GM19397 (cell line): Measurements from ENCODE around the gene SRPX.

ENCODE experiments used
- ATAC-seq: cut with Tn5 transposase; IDR thresholded peaks from one replicate; pipeline ENCODE4 v1.9.1; 2021; ENCODE audit warnings: mild to moderate bottlenecking, moderate library complexity; ENCODE audit not compliant: unreplicated experiment

Gene SRPX, protein sequence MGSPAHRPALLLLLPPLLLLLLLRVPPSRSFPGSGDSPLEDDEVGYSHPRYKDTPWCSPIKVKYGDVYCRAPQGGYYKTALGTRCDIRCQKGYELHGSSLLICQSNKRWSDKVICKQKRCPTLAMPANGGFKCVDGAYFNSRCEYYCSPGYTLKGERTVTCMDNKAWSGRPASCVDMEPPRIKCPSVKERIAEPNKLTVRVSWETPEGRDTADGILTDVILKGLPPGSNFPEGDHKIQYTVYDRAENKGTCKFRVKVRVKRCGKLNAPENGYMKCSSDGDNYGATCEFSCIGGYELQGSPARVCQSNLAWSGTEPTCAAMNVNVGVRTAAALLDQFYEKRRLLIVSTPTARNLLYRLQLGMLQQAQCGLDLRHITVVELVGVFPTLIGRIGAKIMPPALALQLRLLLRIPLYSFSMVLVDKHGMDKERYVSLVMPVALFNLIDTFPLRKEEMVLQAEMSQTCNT

DNA sequence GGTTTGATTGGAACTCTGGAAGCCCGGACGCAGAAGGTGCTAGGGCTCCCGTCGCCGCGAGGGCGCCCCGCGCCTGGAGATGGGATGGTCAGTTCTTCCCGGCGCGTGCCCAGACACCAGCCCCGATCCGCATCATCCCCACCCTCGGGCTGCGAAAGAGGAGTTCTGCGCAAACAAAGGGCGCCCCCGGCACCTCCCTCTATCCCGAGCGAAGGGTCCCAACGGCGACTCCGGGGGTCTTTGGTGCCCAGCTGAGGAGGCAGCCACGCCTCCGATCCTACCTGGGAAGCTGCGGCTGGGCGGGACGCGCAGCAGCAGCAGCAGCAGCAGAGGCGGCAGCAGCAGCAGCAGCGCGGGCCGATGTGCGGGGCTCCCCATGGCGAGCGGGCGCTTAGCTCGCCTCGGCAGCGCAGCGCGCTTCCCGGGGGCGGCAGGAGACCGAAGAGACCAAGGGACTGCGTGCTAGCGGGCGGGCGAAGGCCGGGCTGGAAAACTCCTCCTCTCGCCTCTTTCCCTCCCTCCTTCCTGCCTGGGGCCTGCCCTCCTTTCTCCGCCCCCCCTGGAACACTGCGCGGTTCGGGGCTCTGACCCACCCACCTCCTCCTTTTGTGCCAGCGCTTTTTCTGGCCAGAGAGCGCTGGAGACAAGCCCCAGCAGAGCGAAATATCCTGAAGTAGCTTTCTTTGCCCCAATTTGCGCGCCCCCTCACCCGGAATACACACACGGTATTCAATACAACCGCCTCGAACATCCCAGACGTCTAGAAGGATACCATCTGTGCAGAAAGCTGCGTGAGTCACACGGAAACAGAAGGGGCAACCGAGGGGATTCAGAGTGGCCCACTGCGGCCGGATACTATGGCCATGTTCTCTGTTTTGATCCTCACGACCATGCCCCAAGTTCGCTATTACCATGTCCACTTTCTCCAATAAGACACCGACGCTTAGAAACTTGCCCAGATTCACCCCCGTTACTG lies at the start of gene SRPX:
Gene SRPX, minus strand, starts transcription at position 457 of the 976 bp plus-strand sequence. Its CDS starts 79 bp downstream, at position 378.
- no peak for ATAC-seq

DNA sequence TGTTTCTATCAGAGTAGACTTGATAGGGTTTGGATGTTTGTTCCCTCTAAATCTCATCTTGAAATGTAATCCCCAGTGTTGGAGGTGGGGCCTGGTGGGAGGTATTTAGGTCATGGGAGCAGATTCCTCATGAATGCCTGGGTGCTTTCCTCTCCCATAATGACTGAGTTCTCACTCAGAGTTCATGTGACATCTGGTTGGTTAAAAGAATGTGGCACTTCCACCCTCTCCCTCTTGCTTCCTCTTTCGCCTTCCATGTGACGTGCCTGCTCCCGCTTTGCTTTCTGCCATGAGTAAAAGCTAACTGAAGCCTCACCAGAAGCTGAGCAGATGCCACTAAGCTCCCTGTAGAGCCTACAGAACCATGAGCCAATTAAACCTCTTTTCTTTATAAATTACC lies 47.3 kb upstream of the SRPX start:
- ATAC-seq = no peak

DNA sequence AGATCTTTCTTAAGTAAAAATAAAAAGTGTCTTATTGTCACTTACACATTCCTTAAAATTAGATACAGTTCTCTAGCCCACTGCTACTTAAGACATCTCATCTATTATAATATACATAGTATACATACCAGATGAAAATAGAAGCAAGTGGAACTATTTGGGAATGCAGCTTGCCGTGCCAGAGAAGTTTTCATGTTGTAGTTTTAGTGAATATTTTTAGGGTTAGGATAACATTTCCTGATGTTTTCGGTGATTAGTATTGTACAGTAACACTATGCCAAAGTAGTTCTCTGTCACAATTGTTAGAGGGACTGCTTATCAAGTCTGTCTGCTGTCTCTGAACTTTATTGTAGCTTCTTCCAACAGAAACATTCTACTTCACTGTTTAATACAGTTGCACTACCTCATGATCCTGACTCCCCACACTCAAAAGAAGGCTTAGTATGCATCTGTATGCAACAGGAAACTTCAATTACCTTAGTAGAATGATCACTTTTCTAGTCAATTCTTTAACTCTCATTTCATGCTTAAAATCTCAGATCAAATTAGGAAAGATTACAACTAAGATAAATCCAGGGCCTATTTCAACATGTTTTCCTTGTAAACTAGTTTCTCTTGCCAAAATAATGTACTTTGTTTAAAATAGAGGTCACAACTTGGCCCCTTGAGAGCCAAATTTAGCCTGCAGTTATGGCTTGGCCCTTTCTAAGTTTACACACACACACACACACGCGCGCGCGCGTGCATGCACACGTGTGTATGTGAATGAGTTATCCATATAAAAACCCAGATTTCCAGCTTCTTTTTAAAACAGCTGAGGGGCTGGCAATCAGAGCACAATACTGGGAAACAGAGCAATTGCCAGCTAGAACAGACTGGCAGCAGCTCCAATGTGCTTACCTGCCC lies 42.3 kb upstream of the SRPX start:
- no peak for ATAC-seq

DNA sequence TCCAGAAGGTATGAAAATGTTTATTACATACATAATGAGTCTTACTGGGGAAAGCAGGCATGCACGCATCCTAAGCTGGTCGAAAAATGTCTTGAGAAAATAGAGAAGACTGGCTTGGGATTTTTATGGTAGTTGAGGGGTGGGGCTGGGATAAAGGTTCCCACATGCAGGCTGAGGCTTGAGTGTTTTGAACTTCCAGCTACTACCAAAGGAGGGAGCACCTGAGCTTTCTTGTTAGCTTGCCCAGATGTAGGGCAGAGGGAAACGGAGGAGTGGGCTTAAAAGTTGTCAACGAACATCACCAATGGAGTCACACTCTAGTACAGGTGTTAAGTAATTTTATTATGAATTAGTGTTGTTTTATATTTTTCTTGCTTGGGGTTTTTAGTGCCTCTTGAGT lies 39.6 kb upstream of the SRPX start:
- no peak for ATAC-seq

DNA sequence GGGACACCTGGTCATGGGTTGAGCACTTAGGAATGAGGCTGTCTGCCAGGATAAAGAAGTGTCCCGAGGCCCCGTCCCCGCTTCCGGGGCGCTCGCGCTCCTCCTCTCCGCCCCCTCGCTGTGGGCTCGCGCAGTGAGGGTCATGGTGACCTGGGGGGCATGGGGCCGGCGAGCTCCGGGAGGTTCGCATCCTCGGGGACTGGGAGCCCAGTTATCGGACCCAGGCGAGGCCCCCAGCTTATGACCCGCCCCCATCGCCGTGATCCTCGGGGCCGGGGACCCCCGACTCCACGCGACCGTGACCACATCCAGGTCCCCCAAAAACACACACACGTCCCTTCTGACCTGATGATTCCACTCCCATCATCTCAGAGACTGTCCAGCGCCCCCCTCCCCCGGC lies 35.3 kb upstream of the SRPX start:
- no peak for ATAC-seq

DNA sequence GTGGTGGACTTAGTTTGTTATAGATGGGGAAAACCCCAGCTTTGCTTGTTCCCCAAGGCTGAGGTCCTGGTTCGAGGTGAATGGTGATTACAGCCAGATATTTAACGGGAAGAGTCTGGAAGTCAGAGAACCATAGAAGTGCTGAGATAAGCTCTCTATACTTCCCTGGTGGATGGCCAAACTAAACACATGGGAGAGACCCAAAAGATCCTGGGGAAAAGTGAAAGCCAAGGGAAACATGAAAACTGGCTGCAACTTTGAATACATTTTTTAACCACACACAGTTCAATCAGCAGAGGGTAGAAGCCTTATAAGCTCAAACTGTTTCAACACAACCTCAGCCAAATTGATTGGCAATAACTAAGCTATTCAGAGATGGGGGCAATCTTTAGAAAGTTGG lies 29.3 kb upstream of the SRPX start:
- no peak for ATAC-seq

DNA sequence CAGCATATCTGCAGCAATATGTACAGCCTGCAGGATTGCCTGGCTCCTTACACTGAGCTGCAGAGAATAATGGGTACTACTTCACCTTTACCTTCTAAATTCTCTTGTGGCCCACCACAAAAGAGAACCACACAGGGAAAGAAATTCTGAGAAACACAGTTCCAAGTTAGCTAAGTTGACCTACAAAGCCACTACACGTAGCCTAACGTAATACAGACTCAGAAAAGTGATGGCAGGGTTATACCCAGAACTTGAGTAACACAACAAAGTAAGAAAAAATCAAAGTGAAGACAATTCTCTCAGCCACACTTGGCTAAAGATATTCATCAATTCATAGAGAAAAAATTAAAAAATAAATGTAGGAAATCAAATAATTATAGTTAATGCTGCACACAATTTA lies 26.4 kb upstream of the SRPX start:
- no peak for ATAC-seq

DNA sequence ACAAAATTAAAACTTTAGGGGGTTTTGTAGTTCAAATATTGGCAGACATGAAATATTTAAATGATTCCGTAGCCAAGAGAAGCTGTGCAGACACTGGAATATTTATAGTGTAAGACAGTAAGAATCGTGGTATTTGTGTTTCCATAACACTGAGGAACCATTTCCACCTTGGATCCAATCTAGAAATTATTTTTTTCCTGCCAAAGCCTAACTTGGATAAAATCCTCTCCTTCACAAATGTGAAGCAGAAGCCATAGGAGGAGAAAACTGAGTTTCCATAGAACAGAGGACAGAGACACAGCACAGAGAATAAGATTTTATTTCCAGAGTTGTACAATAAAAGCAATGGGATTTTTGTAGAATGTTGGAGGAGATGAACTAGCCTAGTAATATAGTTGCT lies 19.9 kb upstream of the SRPX start:
- ATAC-seq = no peak

DNA sequence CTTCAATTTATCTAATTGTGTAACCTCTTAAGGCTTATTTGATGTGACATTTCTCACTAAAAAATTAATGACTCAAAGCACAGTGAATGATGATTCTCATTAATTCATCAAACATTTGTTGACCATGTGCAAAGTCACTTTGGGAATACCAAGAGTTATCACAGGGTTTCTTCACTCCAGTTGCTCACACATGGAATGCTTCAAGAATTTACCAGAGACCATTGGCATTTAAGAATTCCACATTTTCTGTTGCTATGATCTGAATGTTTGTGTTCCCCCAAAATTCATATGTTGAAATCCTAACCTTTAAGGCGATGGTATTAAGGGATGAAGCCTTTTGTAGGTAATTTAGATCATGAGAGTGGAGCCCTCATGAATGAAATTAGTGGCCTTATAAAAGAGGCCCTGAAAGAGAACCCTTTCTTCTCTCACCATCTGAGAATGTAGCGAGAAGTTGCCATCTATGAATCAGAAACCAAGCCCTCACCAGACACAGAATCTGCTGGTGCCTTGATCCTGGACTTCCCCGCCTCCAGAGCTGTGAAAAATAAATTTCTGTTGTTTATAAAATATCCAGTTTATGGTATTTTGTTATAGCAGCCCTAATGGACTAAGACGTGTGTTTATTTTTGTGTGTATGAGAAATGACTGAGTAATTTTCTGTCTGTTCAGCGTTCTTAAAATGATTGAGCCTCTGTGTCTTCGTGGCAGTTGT lies 16.4 kb upstream of the SRPX start:
- ATAC-seq = no peak

DNA sequence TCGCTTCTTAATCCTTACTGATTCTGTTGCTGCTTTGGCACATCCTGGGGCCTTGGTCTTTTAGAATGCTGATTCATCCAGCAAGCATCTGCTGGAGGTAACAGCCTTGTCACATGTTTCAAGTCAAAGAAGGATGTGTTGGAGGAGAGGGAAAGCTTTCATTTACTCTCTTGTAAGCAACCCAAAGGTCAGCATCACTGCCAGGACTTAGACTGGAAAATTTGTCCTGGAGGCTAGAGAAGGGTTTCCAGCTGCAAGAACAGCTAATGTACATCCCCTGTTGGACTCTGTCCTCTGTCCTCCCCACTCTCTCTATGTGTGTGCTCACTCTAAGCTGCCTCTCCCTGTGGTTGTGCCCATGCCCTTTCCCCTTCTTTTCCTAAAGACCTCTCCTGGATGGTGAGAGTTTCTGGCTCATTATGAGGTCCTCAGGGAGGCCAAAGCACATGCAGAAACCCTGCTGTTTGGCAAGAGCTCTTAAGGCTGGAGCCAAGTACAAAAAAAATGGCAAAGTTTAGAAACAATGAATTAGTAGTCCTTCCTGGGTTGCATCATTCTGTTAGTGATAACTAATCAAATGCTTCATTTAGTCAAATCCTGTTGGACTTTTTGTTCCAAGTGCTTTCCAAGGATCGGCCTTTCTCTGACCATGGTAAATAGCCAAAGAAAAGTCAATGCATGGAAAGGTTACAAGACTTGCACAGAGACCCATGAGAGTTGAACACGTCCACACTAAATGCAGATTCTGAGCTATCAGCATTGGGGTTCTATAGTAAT lies 13.4 kb upstream of the SRPX start:
- ATAC-seq = no peak

DNA sequence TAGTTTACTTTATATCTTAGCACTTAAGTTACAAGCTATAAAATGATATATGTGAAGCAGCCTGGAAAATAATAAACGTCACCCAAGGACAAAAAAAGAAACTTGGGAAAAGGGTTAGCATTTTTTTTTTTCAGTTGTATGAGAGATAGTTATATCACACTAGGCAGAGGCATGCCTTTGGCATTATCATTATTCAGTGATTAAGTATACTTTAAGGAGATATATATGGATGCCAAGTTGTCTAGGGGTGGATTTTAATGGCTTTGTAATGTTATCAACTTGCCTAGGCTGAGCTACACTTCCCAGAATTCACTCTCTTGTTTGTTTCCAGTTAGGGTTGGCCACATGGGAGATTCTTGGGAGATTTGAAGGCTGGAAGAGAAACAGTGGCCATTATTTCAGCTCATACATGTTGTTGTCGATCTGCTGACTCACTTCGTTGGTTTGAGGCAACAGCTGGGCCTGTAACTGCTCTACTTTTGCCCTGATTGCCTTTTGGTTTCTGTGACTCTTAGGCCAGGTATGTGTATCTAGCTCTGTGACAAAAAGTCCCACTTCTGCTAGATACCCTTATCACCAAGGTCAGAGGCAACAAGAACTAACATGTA lies 11.5 kb upstream of the SRPX start:
- ATAC-seq = no peak

DNA sequence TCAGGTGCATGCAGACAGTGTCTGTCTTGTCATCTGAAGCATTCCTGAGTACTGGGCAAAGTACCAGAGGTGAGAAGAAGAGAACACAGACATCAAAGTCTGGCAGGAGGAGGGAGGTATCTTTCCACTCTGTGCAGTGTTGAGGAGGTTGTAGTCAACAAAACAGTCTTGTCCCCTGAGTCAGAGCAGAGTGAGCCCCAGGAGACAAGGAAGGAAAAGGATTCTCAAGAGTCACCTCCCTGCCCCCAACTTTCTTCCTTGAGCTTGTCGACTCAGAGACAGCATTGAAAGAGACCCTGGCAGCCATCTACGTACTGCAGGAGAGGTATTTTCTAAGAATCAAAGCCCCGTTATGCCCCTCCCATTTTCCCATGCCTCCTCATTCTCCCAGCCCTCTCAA lies 4.4 kb upstream of the SRPX start:
- no peak for ATAC-seq

DNA sequence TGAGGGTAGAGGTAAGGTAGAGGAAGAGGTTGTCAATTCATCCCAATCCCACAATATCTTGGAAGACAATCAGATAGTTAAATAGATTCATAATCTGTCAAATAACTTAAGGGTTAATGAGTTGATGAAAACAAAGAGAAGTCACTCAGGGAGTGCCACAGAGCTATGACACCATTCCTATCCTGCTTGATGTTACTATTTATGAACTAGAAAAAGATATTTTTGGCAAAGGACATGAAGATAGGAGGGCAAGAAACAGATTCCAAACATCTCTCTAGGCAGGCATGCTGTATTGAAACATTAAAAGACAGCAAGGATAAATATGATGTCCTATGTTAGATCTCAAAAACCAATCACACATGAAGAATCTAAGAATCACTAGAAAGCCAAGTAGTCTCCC lies 3.5 kb upstream of the SRPX start:
- no peak for ATAC-seq

DNA sequence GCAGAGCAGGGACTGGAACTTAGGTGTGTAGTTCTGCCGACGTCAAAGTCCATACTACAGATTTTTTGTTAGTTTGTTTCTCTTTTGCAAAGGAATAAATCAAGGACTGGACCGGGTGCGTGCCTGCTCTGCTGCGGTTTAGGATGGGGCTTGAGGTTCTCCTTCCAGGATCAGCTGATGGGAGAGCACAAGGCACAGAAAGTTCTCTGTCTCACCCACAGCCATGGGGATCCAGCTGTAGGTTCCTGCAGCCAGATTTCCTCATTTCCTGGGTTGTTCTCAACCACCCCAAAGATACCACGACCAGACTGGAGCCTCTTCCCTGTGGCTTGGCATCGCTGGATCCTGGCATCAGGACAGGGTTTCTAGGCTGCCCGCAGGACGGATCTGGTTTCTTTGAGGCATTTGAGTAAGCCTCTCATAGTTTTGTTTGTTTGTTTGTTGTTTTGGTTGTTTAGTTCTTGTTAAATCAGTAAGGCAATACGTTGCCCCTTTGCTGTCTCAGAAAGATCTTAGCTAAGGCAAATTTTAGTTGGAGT lies 789 bp upstream of the SRPX start:
- ATAC-seq = no peak

DNA sequence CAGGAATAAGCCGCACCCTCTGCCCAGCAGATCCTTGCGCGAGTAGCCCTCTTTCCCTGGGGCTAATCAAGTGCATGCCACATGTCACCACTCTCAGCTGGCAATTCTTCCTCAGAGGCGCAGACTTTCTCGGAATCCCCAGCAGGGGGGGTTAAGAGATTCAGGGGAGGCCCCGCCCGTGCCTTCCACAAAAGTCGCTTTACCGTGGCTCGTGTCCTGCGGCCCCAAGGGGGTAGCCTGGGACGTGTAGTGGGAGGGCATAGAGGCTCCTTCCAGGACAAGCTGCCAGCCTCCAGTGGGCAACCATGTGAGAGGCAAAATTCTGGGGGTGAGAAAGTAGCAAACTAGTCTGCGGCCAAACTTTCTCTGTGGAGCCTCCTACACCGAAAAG lies 652 bp downstream of the SRPX start:
- ATAC-seq = no peak

DNA sequence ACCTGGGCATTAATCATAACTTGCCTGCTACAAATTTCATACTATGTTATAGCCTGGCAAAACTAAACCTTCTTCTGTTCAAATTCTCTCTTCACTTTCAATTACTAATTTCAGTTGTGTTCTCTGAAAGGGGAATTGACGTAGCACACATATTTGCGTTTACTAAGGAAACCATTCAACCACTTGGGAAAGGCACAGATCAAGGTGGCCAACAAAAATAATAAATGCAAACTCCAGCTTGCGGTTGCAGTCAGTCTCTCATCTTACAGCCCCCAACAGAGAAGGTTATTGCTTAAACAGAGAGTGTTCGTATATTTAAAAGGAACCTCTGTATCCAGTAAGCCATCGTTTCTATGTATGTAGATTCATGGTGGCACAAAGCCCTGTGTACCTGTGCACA lies 4.0 kb downstream of the SRPX start:
- no peak for ATAC-seq

DNA sequence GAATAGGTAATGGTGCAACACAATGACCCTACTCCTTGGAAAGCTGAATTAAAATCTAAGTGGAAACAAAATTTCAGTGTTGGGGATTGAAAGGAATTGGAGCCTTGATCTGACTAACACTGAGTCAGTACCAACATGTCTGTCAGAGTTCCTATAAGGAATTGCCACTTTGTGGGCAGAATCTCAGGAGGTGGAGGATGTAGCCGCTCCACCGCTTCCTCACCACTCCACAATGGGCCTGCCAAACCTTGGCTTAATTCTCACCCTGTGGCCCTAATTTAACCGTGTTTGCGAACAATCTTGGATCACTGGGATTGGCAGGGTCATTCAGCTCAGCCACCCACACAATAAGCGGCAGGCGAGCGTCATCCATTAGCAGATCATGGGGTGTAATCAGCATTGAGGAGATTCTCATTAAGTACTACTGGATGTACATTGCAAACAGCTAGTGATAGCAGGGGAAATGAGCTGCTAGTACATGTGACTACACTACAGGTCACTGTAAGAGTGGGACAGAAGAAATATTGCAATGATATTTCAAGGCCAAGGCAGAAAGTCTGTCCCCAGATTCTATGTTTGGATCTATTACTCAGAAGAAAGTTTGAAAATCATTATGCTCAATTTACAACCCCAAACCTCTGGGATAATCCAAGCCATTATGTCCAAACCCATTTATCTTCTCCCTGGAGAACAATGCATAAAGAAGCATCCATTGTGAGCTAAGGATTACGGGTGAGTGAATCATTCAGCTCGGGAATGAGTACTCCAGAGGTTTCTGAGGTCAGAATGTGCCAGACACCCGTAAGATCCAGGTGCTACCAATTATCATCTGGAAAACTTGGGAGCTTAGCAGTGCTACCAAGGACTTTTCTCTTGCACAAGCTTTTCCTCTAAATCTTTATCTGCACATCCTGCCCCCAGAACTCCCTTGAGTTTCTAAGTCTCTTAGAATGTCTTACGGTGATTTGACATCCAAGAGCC lies 5.8 kb downstream of the SRPX start:
- no peak for ATAC-seq

DNA sequence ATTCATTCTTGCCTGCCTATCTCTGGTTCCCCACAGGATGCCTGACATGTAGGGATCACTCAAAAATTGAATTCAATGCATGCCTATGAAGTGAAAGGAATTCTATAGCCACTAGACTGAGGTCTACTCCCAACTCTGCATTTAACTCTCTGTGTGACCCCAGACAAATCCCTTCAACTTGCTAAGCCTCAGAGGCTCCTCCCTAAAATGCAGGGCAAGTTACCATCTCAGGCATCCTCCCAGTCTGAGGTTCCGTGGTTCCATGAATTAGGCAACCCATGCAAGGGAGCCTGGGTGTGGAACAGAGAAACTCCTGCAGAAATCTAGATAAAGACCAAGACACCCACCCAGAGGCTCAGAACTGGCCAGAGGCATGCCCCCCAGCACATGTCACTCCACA lies 6.6 kb downstream of the SRPX start:
- ATAC-seq = no peak
